Dermis microvascular lymphatic vessel endothelial cell (primary cell): Measurements from ENCODE around the gene LUC7L2. TPM values are rescaled to one million over a fixed set of nuclear protein-coding genes. Genes with fewer than 3 reads are reported as not detected.
"Not testable (repeated sequence)": the region's sequence is repeated elsewhere in the genome, so short reads cannot be mapped to it uniquely, and the experiment has no call there.

Experiments
- DNase-seq, 2 donors: peaks; one replicate each; pipeline versions ENCODE4 v3.0.0 to v3.0.0-alpha.2; 2010; ENCODE audit warnings: low read depth in 2 of 2
- total RNA-seq: library from RNA; depleted of rRNA; stranded (reverse); fragments of >200 nt; gene quantifications from 2 replicates; pipeline ENCODE4 v1.2.1, GENCODE V29; 2014

LUC7L2 gene
- total RNA-seq, 1 donor from 2014 or later, result 27.3 TPM

- DNase-seq, result no peak
These were observed 36.7 kb downstream of the LUC7L2 start for GRCh38 chr7:139396323-139396951.

GRCh38 chr7:139397192-139397591 is 37.5 kb downstream of the LUC7L2 start:
- no peak for DNase-seq

- no peak for DNase-seq
These were observed 43.9 kb downstream of the LUC7L2 start for GRCh38 chr7:139403601-139404000.

- DNase-seq, result no peak
These were observed 47.9 kb downstream of the LUC7L2 start for GRCh38 chr7:139407555-139407954.

- DNase-seq, result not testable (repeated sequence)
These were observed 55.2 kb downstream of the LUC7L2 start for GRCh38 chr7:139414743-139415402.

GRCh38 chr7:139416405-139416804 is 56.7 kb downstream of the LUC7L2 start:
- no peak for DNase-seq

- DNase-seq, result no peak
These were observed 57.8 kb downstream of the LUC7L2 start for GRCh38 chr7:139417478-139417877.

- DNase-seq, result no peak
These were observed 61.4 kb downstream of the LUC7L2 start for GRCh38 chr7:139421123-139421522.

GRCh38 chr7:139422126-139422525 is 62.4 kb downstream of the LUC7L2 start:
- no peak for DNase-seq

- DNase-seq, result no peak
These were observed 63.4 kb downstream of the LUC7L2 start for GRCh38 chr7:139423091-139423490.

GRCh38 chr7:139424004-139424403 is 64.3 kb downstream of the LUC7L2 start:
- no peak for DNase-seq

- DNase-seq, result not testable (repeated sequence)
These were observed 66.0 kb downstream of the LUC7L2 start for GRCh38 chr7:139425701-139426100.

GRCh38 chr7:139426258-139427028 is 66.7 kb downstream of the LUC7L2 start:
- no peak for DNase-seq

- no peak for DNase-seq
These were observed 67.3 kb downstream of the LUC7L2 start for GRCh38 chr7:139427029-139427420.

- no peak for DNase-seq
These were observed 68.1 kb downstream of the LUC7L2 start for GRCh38 chr7:139427788-139428187.

GRCh38 chr7:139429735-139430134 is 70.0 kb downstream of the LUC7L2 start:
- not testable (repeated sequence) for DNase-seq

GRCh38 chr7:139430443-139430842 is 70.7 kb downstream of the LUC7L2 start:
- no peak for DNase-seq

GRCh38 chr7:139431010-139431409 is 71.3 kb downstream of the LUC7L2 start:
- DNase-seq, result no peak

GRCh38 chr7:139431459-139431858 is 71.8 kb downstream of the LUC7L2 start:
- no peak for DNase-seq

- DNase-seq, result no peak
These were observed 77.1 kb downstream of the LUC7L2 start for GRCh38 chr7:139436806-139437205.

GRCh38 chr7:139439375-139439774 is 79.7 kb downstream of the LUC7L2 start:
- DNase-seq, result no peak

GRCh38 chr7:139441961-139442360 is 82.3 kb downstream of the LUC7L2 start:
- no peak for DNase-seq
